Neural progenitor cell (in vitro differentiated cells): ENCODE measurements around the gene MAF. TPM values are rescaled to one million over a fixed set of nuclear protein-coding genes. Genes with fewer than 3 reads are reported as not detected.
A peak's percentile ranks its signal among the peaks of the same experiment; 100 is the strongest.

Experiments
- DNase-seq: peaks from one replicate; pipeline ENCODE4 v3.0.0-alpha.2; 2016; ENCODE audit warnings: low spot score
- H2AFZ ChIP-seq: fragments of 200-600 bp; sonication (generic); replicated peaks from 2 replicates; pipeline ENCODE4 v1.6.1; 2016; ENCODE audit warnings: antibody characterized with exemption
- H3F3A ChIP-seq: fragments of 200-600 bp; sonication (generic); 2 replicates; pipeline ENCODE4 v1.6.1; 2016; ENCODE audit warnings: antibody characterized with exemption, low read depth
- H3K27ac ChIP-seq: fragments of 200-600 bp; sonication (generic); 2 replicates; pipeline ENCODE4 v1.5.1; 2016; ENCODE audit warnings: mild to moderate bottlenecking
- H3K27me3 ChIP-seq: fragments of 200-600 bp; sonication (generic); 2 replicates; pipeline ENCODE4 v1.6.1; 2016; ENCODE audit warnings: mild to moderate bottlenecking, moderate library complexity
- H3K36me3 ChIP-seq: fragments of 200-600 bp; sonication (generic); 2 replicates; pipeline ENCODE4 v1.5.1; 2016
- H3K4me1 ChIP-seq: fragments of 200-600 bp; sonication (generic); 2 replicates; pipeline ENCODE4 v1.6.1; 2016; ENCODE audit warnings: mixed run types
- H3K4me2 ChIP-seq: fragments of 200-600 bp; sonication (generic); 2 replicates; pipeline ENCODE4 v1.6.1; 2016
- H3K4me3 ChIP-seq: fragments of 200-600 bp; sonication (generic); 2 replicates; pipeline ENCODE4 v1.5.1; 2016
- H3K79me2 ChIP-seq: fragments of 200-600 bp; sonication (generic); 2 replicates; pipeline ENCODE4 v1.6.1; 2016; ENCODE audit warnings: low read depth
- H3K9ac ChIP-seq: fragments of 200-600 bp; sonication (generic); 2 replicates; pipeline ENCODE4 v1.6.1; 2016
- H3K9me3 ChIP-seq: fragments of 200-600 bp; sonication (generic); 2 replicates; pipeline ENCODE4 v1.5.1; 2016; ENCODE audit warnings: low read depth
- H4K20me1 ChIP-seq: fragments of 200-600 bp; sonication (generic); 2 replicates; pipeline ENCODE4 v1.6.1; 2016; ENCODE audit warnings: low read depth
- H3K27ac Mint-ChIP-seq: 3 replicates; pipeline ENCODE4 v1.8.0; 2021; ENCODE audit warnings: mixed read lengths
- H3K27me3 Mint-ChIP-seq: 2 replicates; pipeline ENCODE4 v1.8.0; 2022; ENCODE audit warnings: low read depth, mild to moderate bottlenecking, inconsistent platforms, moderate library complexity, mixed read lengths; ENCODE audit not compliant: insufficient read depth
- H3K36me3 Mint-ChIP-seq: 3 replicates; pipeline ENCODE4 v1.8.0; 2021; ENCODE audit warnings: mixed read lengths
- H3K4me1 Mint-ChIP-seq: 3 replicates; pipeline ENCODE4 v1.8.0; 2021; ENCODE audit warnings: mixed read lengths
- H3K4me3 Mint-ChIP-seq: 3 replicates; pipeline ENCODE4 v1.8.0; 2021; ENCODE audit warnings: mild to moderate bottlenecking, moderate library complexity, mixed read lengths
- H3K9me3 Mint-ChIP-seq: 3 replicates; pipeline ENCODE4 v1.8.0; 2020; ENCODE audit warnings: mixed read lengths
- CTCF ChIP-seq: fragments of 200-600 bp; sonication (generic); IDR thresholded peaks from 2 replicates; pipeline ENCODE4 v1.5.1; 2017; ENCODE audit warnings: antibody characterized with exemption, mild to moderate bottlenecking
- EZH2 ChIP-seq: fragments of 200-600 bp; sonication (generic); IDR thresholded peaks from 2 replicates; pipeline ENCODE4 v1.6.1; 2017; ENCODE audit warnings: antibody characterized with exemption, mild to moderate bottlenecking, moderate library complexity
- EZH2phosphoT487 ChIP-seq: fragments of 200-600 bp; sonication (generic); IDR thresholded peaks from 2 replicates; pipeline ENCODE4 v1.6.1; 2017; ENCODE audit warnings: antibody characterized with exemption
- total RNA-seq: library from RNA; depleted of rRNA; stranded (reverse); fragments of >200 nt; gene quantifications from 2 replicates; pipeline ENCODE4 v1.2.3, GENCODE V29; 2015; ENCODE audit warnings: low replicate concordance

Gene MAF
- total RNA-seq, 1 donor from 2014 or later, result 10.8 TPM

- Histone ChIP-seq H3K9me3 (no peaks in the 10 kb centered on the region), H4K20me1 (no peaks in the 10 kb centered on the region), H3K4me1 (peaks cover 50% of the 10 kb centered on the region), H3K4me3 (peak overlapping the region; percentile 67), H3K27me3 (no peaks in the 10 kb centered on the region), H2AFZ (no peak overlapping the region), H3K79me2 (peaks cover 55% of the 10 kb centered on the region), H3K9ac (no peak overlapping the region), H3K27ac (no peak overlapping the region), H3K4me2 (peak overlapping the region; percentile 78), H3F3A (peaks cover 14% of the 10 kb centered on the region), H3K36me3 (no peaks in the 10 kb centered on the region)
- H3K9me3 Mint-ChIP-seq, result peaks cover 2% of the 10 kb centered on the region
- no peak for TF ChIP-seq EZH2
- TF ChIP-seq CTCF, result no peak
- no peak for TF ChIP-seq EZH2phosphoT487
- peaks cover 9% of the 10 kb centered on the region for H3K36me3 Mint-ChIP-seq
- no peak overlapping the region for H3K27ac Mint-ChIP-seq
- no peak for DNase-seq
- peaks cover 58% of the 10 kb centered on the region for H3K4me1 Mint-ChIP-seq
- peaks cover 5% of the 10 kb centered on the region for H3K27me3 Mint-ChIP-seq
- H3K4me3 Mint-ChIP-seq, result peak overlapping the region; percentile 97
Observed at GRCh38 chr16:79595231-79595641, 5.3 kb downstream of the MAF start.

- H3K4me1 ChIP-seq, result peaks cover 50% of the 10 kb centered on the region
- H3K79me2 ChIP-seq, result peaks cover 49% of the 10 kb centered on the region
- no peak overlapping the region for H2AFZ ChIP-seq
- no peaks in the 10 kb centered on the region for H3K9me3 ChIP-seq
- no peak overlapping the region for H3K9ac ChIP-seq
- H3K4me3 ChIP-seq, result no peak overlapping the region
- no peaks in the 10 kb centered on the region for H3K36me3 ChIP-seq
- peak overlapping the region; percentile 78 for H3K4me2 ChIP-seq
- H4K20me1 ChIP-seq, result no peaks in the 10 kb centered on the region
- H3K4me1 Mint-ChIP-seq, result peaks cover 65% of the 10 kb centered on the region
- H3K27me3 Mint-ChIP-seq, result peaks cover 3% of the 10 kb centered on the region
- DNase-seq, result no peak
- H3K27me3 ChIP-seq, result peaks cover 14% of the 10 kb centered on the region
- no peak overlapping the region for H3K27ac ChIP-seq
- no peak for TF ChIP-seq CTCF
- no peak for TF ChIP-seq EZH2
- TF ChIP-seq EZH2phosphoT487, result no peak
- no peak overlapping the region for H3K27ac Mint-ChIP-seq
- peaks cover 5% of the 10 kb centered on the region for H3K9me3 Mint-ChIP-seq
- peaks cover 14% of the 10 kb centered on the region for H3K36me3 Mint-ChIP-seq
- H3F3A ChIP-seq, result peaks cover 8% of the 10 kb centered on the region
- no peak overlapping the region for H3K4me3 Mint-ChIP-seq
Observed at GRCh38 chr16:79593754-79594153, 6.8 kb downstream of the MAF start.

- peaks cover 3% of the 10 kb centered on the region for H3K27me3 Mint-ChIP-seq
- H3K79me2 ChIP-seq, result peaks cover 43% of the 10 kb centered on the region
- peak overlapping the region; percentile 5 for H3K27ac Mint-ChIP-seq
- H3K4me1 Mint-ChIP-seq, result peaks cover 65% of the 10 kb centered on the region
- no peaks in the 10 kb centered on the region for H3K36me3 ChIP-seq
- peak overlapping the region; percentile 10 for H3K4me3 Mint-ChIP-seq
- peaks cover 5% of the 10 kb centered on the region for H3K9me3 Mint-ChIP-seq
- H3K9me3 ChIP-seq, result no peaks in the 10 kb centered on the region
- H4K20me1 ChIP-seq, result no peaks in the 10 kb centered on the region
- H3K4me2 ChIP-seq, result no peak overlapping the region
- no peak overlapping the region for H2AFZ ChIP-seq
- peaks cover 4% of the 10 kb centered on the region for H3F3A ChIP-seq
- no peak for TF ChIP-seq EZH2phosphoT487
- no peak for TF ChIP-seq EZH2
- TF ChIP-seq CTCF, result no peak
- DNase-seq, result no peak
- H3K9ac ChIP-seq, result no peak overlapping the region
- H3K4me1 ChIP-seq, result peaks cover 51% of the 10 kb centered on the region
- H3K36me3 Mint-ChIP-seq, result peaks cover 14% of the 10 kb centered on the region
- H3K4me3 ChIP-seq, result no peak overlapping the region
- H3K27ac ChIP-seq, result peak overlapping the region; percentile 33
- H3K27me3 ChIP-seq, result peaks cover 21% of the 10 kb centered on the region
Observed at GRCh38 chr16:79593074-79593531, 7.4 kb downstream of the MAF start.
